ENCODE results near the gene MED31. TPM values are rescaled to one million over a fixed set of nuclear protein-coding genes. Genes with fewer than 3 reads are reported as not detected.

The MED31 gene
- total and polyA plus RNA-seq, 2 of the 13 experiments (the other 11 are each of a cell fraction or from before 2014, with no cell fraction given): 19.0 to 20.9 TPM

- no peak for TF ChIP-seq ZBTB46 (CRISPR knock-in tag; IDR thresholded peaks at IDR 0.05; ENCODE audit: borderline replicate concordance)
- TF ChIP-seq ZNF296 (CRISPR knock-in tag; conservative IDR thresholded peaks at IDR 0.05): no peak
- TF ChIP-seq ZBTB38 (CRISPR knock-in tag; IDR thresholded peaks at IDR 0.05): no peak
- no peak for TF ChIP-seq NFKB2 (CRISPR knock-in tag; IDR thresholded peaks at IDR 0.05; ENCODE audit: borderline replicate concordance)
- no peak for TF ChIP-seq SNAPC4 (CRISPR knock-in tag; IDR thresholded peaks at IDR 0.05)
- TF ChIP-seq IKZF5 (CRISPR knock-in tag; IDR thresholded peaks at IDR 0.05): peak; percentile 70
- no peak for TF ChIP-seq ZNF749 (CRISPR knock-in tag; IDR thresholded peaks at IDR 0.05; ENCODE audit: borderline replicate concordance)
- TF ChIP-seq HMGA1 (CRISPR knock-in tag; conservative IDR thresholded peaks at IDR 0.05): no peak
- TF ChIP-seq MEIS2 (CRISPR knock-in tag; IDR thresholded peaks at IDR 0.05): 0 out of 2 replicates have a peak, but pooled peaks have one; percentile 54
- TF ChIP-seq ZNF484 (CRISPR knock-in tag; IDR thresholded peaks at IDR 0.05; ENCODE audit: borderline replicate concordance, low read depth): no peak
- no peak for TF ChIP-seq ZNF329 (CRISPR knock-in tag; IDR thresholded peaks at IDR 0.05; ENCODE audit: low read depth)
- TF ChIP-seq RERE (CRISPR knock-in tag; IDR thresholded peaks at IDR 0.05; ENCODE audit: low read depth): peak; percentile 79; the same call in 1 of the 2 replicates
- TF ChIP-seq KDM5B (CRISPR knock-in tag; IDR thresholded peaks at IDR 0.05; ENCODE audit: borderline replicate concordance): 0 out of 2 replicates have a peak, but pooled peaks have one; percentile 18
- TF ChIP-seq ZNF10 (CRISPR knock-in tag; IDR thresholded peaks at IDR 0.05; ENCODE audit: borderline replicate concordance, low read depth): no peak
- 0 out of 2 replicates have a peak, but pooled peaks have one; percentile 40 for TF ChIP-seq ZNF605 (CRISPR knock-in tag; IDR thresholded peaks at IDR 0.05)
These were observed 31.8 kb upstream of the MED31 start (continued) for GRCh38 chr17:6683081-6683684.

Measured in HepG2 (cell line).